Measurements from ENCODE around the gene IL1B.

Gene IL1B

DNA sequence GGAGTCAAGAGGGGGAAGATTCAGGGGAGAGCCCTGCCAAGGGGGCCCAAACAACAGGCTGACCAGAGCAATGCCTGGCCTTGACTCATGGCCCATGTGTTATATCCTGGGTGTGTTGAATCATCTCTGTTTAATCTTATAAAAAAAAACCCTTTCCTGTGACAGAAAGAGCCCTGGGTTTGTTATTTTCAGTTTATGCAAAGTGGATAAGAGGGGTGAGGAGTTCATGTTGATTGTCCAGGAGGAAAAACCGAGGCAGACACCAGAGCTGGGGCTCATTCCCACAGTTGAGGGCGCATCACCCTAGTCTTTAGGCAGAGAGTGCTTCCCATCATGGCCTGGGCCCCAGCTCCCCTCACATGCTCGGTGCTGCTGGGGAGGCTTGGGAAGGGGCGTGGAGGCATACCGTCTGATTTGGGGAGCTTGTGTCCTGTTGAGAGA lies 43.5 kb upstream of the IL1B start:
- H3K27ac ChIP-seq: no peak overlapping the region
- DNase-seq (ENCODE audit: low spot score): no peak
- no peak overlapping the region for H3K4me3 ChIP-seq
- no peak for TF ChIP-seq CTCF (IDR thresholded peaks at IDR 0.05)

- no peak for DNase-seq (ENCODE audit: low spot score)
- no peak overlapping the region for H3K4me3 ChIP-seq
- no peak overlapping the region for H3K27ac ChIP-seq
- TF ChIP-seq CTCF (IDR thresholded peaks at IDR 0.05): no peak
These were observed 43.0 kb upstream of the IL1B start for GRCh38 chr2:112879491-112880041.

DNA sequence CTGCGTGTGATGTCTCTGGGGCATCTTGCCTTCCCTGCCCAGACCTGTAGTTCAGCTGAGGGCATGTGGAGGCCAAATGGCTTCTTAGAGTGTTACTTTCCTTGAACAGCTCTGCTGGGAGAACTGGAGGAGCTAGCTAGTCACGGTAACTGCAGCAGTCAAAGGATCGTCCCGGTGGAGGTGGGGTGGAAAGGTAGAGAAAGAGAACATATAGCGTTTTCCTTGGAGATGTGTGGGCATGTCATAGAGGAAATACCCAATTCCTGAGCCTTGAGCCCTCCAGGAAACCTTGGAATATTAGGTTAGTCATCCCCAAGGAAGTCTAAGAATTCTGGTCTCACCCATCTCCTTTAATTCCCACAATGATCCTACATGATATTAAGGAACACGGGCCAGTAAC lies 40.8 kb upstream of the IL1B start:
- no peak for DNase-seq (ENCODE audit: low spot score)
- Histone ChIP-seq H3K4me3 (no peak overlapping the region), H3K27ac (no peak overlapping the region)
- no peak for TF ChIP-seq CTCF (IDR thresholded peaks at IDR 0.05)

DNA sequence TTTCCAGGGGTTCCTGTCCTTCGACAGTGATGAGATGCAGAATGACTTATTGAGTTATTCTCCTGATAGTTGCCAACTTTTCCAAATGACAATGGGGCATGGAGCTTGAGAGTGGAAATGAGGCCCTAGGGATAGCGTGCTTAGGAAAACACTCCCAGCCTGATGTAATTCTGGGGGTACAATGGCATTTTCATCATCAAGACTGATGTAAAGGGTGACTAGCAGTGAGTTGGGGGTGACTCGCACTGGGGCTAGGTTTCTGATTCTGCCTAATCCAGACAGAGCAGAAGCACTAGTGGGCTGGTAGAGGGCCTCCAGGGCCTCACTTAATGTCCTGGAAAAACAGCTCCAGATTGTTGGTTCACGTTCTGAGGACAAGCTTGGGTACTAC lies 40.4 kb upstream of the IL1B start:
- TF ChIP-seq CTCF (IDR thresholded peaks at IDR 0.05): no peak
- Histone ChIP-seq H3K4me3 (no peak overlapping the region), H3K27ac (no peak overlapping the region)
- no peak for DNase-seq (ENCODE audit: low spot score)

DNA sequence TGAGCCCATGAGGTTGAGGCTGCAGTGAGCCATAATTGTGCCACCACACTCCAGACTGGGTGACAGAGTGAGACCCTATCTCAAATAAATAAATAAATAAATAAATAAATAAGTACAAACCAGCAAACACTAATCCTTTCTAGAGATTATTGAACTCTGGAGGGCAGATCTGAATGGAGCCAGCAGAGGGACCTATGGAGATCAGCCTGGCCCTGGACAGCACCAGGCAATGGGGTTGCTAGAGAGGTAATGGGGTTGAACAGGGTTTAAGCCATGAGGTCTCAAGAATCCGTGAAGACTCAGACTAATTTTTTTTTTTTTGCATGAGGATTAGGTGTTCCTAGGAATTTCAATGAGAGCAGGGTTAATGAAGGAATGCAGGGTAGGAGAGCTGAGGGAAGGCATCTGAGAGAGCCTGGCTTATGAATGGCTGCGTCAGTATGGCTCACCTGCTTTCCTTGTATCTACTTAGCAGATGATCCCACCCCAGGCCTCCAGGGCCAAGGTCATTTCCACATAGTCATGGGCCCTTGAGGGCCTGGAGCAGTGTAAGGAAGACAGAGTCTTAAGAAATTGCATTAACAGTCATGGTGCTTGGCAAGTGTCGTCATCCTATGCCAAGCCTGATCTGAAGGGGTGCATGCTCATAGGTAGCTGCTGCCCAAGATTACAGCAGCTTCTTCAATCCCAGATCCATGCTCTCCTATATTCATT lies 39.8 kb upstream of the IL1B start:
- TF ChIP-seq CTCF (IDR thresholded peaks at IDR 0.05): no peak
- H3K27ac ChIP-seq: no peak overlapping the region

DNA sequence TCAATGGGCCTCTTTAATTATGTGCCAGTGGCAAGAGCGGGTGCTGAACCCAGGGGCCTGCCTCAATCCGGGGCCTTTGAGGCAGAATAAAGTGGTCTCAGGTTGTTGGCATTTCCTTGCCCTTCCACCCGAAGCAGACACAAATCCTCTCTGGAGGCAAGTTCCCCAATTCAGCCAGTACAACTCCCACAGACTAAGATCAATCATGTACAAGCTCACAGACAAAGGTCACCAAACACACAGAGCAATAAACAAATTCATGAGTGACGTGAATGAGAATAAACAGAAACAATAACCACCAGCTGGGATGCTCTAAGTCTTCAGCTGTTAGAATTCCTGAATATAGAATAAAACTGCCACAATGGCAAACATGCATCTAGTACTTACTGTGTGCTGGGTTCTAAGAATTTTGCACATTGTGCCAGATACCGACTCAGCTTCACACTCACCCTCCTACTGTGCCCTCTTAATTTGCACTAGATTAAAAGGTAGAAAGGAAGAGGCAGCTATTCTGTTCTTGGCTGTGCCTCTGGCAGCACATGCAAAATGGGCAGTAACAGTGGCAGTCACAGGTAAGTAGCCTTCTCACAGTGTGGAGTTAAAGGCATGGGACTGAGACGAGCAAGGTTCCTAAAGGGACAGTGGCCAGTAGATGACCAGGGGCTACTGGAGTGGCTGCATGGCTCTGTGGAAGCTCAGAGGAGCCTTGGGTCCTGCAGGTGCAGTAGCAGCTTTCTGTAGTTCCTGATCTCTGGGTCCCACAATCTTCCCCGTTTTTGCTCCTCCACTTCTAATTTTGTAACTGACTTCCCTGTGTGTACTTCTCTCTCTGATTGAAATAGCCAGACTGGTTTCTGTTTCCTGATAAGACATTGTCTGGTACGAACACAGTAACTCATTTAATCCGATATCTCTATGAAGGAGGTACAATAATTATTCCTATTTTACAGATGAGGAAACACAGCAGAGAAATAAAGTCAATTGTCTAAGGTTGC lies 34.6 kb upstream of the IL1B start:
- Histone ChIP-seq H3K4me3 (no peak overlapping the region), H3K27ac (no peak overlapping the region)
- no peak for DNase-seq (ENCODE audit: low spot score)
- no peak for TF ChIP-seq CTCF (IDR thresholded peaks at IDR 0.05)

More for the DNA sequence above, 39.8 kb upstream of the IL1B start:
- no peak overlapping the region for H3K4me3 ChIP-seq
- no peak for DNase-seq (ENCODE audit: low spot score)
